TTC549 (cell line): Measurements from ENCODE around the gene DCHS2.
"Not testable (repeated sequence)": the region's sequence is repeated elsewhere in the genome, so short reads cannot be mapped to it uniquely, and the experiment has no call there.

Experiments
- FAIRE-seq: peaks from 2 replicates; lab custom pipeline; 2012; peaks lifted over from hg19 to GRCh38; lab: Jason Lieb, UNC

Gene DCHS2

DNA sequence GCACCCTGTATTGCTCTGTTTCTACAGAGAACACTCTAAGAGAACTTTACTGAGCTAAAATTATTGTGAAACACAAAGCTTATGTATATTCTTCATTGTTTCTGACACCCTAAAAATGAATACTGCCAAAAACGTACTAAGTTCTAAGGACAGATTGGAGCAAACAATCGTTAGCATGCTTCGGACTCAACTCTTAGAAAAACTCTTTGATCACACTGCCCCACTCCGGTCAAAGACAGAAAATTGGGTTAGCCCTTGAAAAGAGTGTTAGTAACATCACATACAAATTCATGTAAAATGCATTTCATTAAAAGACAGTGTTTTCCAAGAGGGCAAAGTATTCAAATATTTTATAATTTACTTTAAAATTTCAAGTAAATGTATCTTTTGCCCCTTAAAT lies 177.4 kb downstream of the DCHS2 start:
- peak; percentile 9 for FAIRE-seq

DNA sequence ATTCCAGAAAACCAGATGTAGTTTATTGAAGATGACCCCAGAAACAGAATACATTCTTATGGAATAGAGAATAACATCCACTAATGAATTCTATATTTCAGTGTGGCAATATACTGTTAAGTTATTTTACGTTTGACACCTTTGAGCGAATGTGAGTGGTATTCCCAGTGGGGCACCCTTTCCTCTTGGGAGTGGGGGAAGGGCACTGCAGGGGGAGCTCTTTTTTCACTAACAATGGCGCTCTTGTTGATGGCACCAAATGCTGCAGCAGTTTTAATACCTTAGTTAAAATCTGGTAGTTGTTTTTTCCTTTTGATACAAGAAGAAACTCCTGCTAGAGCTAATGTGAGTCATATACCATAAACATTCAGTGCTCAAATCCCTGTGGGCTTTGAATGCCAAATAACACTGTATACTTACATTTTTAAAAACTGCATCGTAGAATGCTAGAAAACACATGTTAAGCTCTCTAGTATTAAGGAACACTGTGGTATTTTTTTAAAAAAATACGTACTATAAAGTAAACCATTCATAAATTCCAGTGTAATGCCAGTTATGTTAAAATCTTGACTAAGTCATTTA lies 178.5 kb downstream of the DCHS2 start:
- no peak for FAIRE-seq

DNA sequence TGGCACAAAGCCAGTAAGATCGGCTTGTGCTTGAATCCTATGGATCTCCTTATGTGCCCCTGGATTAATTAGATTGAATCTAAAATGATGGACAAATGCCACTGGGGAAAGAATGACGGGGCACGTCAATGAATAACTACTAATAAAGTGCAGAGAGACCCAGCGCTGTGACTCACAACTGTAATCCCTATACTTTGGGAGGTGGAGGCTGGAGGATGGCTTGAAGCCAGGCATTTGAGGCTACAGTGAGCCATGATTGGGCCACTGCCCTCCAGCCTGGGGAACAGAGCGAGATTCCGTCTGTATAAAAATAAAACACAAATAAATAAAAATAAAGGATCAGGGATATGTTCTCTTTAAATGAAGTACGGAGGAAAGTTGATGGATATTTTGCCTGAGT lies 179.4 kb downstream of the DCHS2 start:
- no peak for FAIRE-seq

DNA sequence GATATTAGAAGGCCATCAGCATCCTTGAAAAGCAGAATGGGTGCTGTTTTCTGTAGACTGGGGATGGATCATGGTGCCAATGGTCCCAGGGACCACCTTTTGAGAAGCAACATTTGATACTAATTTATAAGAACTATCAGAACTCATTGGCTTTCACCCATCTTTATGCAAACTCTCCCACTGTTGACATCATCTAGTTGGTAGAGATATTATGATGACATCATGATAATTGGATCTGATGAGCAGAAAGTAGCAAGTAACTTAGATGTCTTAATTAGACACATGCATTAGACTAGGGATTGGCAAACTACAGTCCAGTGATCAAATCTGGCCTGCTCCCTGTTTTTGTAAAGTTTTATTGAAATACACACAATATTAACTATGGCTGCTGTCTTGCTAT lies 181.0 kb downstream of the DCHS2 start:
- no peak for FAIRE-seq

DNA sequence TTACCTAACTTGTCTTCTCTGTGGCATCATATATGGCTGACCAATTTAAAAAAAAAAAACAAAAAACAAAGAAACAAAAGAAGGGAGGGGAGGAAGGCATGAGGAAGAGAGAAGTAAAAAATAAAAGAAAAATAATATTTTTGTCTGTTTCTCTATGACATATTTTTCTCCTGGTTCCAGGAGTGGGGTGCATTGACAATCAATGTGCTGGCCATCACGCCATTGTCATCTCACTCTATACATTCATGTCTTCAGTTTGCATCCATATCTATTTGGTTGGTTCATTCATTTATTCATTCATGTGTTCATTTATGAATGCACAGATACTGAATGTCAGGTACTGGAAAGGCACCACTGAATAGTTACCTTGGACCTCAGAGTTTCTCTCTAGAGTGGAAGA lies 183.4 kb downstream of the DCHS2 start:
- FAIRE-seq, result no peak

DNA sequence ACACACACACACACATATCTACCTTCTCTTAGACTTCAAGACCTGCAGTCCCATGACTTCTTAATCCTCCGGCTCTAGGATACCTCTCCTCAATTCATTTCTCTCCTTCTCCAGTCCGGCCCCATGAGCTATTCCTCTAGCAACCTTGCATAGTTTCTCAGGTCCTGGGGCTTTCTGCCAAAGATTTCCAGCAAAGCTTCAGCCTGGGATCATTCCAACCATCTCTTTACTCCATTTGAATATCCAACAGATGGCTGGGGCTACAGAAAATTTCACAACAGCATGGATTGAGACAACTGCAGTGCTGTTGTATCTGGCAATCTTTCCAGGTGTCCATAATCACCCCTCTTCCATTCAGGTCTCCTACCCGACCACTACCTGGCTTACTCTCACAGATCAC lies 184.1 kb downstream of the DCHS2 start:
- no peak for FAIRE-seq

DNA sequence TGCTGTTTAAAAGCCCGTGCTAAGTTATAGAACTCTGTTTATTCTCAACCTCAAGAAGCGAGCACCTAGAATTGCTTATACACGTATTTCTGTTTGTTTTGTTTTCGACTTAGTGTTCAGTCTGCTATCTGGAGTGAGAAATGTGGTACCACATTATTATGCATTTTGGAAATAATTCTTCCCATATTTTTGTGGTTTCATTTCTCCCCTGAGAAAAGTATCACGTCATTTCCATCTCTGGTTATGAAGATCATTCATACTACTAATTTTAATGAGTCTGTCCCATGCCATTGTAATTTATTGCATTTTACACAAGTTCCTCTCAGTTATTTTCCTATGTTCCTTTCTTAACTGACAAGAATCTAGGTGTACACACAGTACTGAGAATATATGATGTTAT lies 186.0 kb downstream of the DCHS2 start:
- FAIRE-seq, result no peak

DNA sequence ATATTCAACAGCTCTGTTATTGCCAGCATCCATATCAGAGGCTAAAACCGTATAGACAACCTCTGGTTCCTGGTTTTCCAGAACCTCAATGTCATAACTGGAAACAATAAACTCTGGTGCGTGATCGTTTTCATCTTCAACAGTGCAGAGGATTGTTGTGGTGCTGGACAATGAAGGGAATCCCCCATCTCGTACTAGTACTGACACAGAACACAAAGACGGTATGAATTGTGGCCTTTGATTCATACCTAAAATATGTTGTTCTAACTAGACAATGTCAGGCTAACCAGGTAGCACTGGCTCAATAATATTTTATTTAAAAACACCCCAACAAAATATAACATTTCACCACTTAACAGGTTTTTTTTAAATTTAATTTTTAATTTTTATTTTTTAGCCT lies 186.9 kb downstream of the DCHS2 start:
- FAIRE-seq, result no peak

DNA sequence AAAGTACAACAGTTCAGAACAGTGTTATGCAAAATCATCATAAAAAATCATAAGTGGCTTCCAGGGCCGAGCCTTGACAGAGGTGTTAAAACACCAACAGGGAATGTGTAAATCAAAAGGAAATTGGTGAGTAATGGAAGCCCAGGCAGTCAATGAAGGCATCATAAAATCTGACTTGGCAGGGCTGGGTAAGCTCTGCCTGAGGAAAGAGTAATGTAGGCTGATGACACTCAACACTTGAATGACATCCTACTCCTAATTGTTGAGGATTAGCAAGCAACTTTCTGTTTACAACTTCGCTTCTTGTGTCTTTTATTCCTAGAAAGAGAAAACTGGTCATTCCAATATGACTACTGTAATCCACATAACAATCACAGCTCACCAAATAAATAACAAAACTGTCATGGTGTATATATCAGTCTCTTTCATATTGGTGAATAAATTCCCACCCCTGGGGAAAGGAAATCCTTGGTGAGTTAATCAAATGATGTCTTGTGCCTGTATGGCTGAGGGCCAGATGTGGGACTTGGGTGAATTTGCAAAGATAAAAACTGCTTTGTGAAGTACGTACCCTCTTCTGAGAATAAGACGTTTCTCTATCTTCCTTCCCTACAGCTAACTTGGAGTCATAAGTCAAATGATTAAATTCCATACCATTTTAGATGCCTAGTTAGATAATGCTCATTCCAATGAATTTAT lies 196.8 kb downstream of the DCHS2 start:
- FAIRE-seq, result no peak

DNA sequence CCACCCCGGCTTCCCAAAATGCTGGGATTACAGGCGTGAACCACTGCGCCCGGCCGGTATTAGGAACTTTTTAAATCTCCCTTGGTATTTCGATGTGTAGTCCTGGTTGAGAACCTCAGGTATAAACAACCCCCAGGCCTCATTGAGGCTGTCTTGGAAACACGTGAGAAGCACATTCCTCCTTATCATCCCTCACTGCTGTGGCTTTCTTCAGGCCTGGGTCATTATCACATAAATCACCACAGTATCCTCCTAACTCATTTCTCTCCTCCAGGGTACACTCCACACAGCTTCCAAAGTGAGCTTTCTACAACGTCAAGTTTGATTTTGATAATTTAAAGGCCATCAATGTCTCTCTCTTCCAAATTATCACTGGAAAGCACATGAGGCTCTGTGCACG lies 198.2 kb downstream of the DCHS2 start:
- no peak for FAIRE-seq

DNA sequence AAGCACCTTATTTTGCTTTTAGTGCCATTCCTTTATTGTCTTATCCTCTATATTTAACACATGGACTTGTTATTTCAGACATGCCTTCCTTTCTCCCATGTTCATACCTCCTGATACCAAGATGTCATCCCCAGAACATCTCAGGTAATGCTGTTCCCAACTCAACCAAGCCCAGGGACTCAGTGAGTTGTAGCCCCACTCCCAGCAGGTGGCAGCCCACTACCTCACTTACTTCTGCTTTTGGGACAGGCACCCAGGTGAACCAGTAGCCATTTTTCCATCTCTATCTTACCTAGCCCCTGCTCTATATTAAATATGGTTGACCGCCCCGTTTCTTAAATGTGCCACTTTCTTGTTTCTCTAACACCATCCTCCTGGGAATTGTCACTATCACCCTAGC lies 199.0 kb downstream of the DCHS2 start:
- FAIRE-seq, result no peak

DNA sequence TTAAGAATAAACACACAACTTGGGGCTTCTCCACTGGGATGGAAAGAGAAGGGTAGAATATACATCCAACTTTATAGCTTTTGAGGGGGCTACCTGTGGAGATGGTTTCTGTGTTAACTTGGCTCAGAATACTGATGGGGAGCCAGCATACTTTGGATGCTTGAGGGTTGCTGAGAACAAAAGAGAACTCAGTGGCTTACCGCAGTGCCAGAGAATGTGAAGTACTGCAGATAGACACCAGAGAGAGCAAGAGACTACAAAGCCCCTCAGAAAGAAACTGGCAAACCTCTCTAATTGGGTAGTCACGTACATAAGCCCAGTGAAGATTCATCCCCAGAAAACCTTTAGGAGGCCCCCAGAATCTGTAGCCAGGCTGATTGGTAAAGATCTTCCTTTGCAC lies 214.4 kb downstream of the DCHS2 start:
- FAIRE-seq, result no peak

DNA sequence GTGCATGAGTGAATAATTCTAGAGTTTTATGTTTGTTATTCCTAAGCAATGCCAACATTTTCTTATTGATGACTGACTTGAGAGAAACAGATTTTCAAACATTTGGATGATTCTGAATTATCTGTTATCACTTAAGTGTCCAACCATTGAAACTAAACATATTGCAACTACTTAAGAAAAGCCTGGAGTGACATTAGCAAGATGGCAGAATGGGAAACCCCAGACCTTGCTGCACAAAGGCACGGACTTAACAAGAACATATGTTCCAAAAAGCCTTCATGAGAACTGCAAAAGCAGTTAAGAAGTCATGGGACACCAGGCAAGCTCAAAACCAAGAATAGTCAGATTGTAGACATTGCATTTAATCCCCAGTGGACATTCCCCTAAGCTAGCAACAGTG lies 215.1 kb downstream of the DCHS2 start:
- no peak for FAIRE-seq

DNA sequence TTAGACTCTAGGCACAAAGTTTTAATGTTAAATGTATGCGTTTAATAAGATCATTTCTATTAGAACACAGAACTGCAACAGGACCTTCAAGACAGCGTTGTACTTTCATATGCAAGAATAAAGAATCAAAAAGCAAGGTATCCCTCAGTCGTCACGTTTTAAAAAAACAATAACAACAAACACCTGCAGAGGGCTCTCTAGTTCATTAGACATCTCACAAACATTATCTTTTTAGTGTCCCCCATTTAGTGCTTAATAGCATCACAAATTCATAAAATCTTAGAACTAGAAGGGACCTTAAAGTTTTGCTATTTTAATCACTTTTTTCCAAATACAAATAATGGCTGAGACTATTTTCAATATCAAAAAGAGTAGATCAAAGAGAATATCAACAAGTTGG lies 236.6 kb downstream of the DCHS2 start:
- no peak for FAIRE-seq

DNA sequence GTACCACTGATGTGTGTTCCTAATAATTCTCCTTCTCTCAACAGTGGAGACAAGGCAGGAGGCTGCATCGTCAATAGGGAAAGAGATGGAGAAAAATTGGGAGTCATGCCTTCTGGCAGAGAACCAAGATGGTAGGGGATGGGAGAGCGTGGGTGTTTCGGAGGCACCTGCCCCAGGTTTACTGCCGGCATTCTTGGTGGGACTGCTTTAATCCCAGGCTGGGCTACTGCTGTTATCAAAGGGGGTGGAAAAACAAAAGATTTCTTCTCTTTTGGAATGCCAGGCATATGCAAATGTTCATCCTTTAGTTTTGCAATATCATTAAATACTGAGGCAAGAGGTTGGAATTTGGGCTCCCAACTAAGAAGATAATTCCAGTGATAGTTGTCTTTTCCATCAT lies 257.0 kb downstream of the DCHS2 start:
- FAIRE-seq, result no peak

DNA sequence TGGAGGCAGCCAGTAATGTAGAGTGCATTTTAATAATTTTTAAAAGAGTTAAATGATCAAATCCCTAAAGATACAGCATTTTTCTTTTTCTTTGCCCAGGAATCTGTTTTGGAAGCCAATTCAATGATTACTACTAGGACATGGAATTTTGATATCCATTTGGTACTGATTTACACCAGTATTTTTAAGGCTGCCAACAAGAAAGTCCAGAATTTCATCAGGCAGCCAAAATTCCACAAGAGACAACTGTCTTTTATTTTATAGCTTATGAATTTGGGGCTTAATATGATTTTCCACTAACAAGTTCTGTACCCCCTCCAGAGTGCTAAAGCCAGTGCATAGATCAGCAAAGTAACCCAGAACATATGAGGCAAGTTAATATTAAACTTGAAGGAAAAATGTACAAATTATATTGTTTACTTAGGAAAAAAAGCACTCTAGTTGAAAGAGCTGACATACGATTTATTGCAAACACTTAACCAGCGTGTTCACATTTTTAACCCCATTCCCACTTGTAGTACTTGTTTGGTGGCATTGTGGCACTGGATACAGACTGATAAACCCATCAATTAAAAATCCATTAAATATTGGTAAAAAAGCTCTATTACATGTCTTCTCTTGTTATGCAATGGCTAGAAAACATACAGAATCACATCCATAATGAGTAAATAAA lies 259.7 kb downstream of the DCHS2 start:
- FAIRE-seq, result no peak

DNA sequence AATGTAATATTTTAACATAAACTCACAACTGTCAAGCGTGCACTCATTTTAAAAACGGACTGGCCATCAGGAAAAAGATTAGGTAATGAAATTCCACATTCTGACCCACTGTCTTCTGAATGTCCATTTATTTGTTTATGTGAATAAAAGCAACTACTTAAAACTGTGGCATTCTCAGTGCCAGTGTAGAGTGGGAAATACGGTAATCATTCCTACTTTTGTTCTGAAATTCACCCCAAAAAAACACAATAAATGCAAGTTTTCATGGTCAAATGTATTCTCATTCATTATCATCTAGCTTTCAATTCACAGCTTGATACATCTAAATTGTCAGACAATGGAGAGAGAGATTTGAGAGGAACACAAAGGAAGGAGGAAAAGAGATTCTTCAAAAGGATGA lies 260.9 kb downstream of the DCHS2 start:
- no peak for FAIRE-seq

DNA sequence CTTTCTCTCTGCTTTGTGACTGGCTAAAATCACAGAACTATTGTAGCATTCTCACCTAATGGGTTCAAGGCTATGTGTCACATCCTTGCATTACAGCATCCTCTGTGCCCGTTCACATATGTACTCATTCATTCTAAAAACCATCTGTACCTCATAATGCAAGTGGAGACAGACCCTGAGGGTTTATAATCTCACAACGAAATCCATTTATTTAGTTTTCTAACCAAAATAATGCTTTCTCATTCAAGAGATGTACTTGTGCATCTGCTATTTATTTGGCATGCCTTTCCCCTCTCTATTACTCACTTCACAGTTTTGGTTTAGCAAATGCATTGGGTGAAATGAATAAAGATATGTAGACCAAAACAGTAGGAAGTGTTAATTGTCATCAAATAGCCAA lies 261.5 kb downstream of the DCHS2 start:
- no peak for FAIRE-seq

DNA sequence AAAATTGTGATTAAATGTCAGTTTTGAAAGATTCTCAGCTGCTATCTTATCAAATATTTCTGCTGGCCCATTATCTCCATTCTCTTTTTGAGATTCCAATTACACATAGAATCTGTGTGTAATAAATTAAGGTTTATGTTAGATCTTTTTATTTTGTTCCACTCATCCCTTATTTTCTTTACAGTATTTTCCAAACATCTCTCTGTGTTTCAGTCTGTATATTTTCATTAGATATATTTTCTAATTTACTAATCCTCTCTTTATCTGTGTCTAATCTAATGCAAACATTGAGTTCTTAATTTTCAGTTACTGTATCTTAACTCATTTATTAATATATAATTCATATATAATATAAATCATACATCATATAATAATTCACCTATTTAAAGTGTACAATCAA lies 268.7 kb downstream of the DCHS2 start:
- peak; percentile 19 for FAIRE-seq

DNA sequence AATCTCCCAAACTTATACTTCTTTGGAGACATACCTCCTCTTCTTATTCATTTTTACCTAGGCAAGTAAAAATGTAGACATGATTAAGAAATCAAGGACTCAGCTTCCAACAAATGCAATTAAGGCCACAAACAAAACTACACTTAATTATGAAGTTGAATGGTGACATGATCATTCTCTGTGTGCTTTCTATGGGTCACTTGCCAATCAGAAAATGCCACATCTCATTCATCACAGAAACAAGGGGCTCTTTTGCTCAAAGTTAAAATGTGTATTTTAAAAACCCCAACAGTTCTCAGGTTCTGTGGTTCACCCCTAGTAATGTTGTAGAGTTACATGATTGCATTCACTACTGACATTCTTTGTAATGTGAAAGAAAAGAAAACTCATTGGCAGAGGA lies 273.5 kb downstream of the DCHS2 start:
- FAIRE-seq, result no peak

DNA sequence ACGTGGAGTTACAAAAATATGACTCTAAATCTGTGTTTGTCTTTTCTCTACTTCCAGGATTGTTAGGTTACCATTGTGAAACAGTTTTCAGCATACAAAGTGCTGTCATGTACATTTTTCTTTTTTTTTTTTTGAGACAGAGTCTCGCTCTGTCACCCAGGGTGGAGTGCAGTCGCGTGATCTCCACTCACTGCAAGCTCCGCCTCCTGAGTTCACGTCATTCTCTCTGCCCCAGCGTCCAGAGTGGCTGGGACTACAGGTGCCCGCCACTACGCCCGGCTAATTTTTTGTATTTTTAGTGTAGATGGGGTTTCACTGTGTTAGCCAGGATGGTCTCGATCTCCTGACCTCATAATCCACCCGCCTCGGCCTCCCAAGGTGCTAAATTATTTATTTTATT lies 274.2 kb downstream of the DCHS2 start:
- FAIRE-seq, result not testable (repeated sequence)

DNA sequence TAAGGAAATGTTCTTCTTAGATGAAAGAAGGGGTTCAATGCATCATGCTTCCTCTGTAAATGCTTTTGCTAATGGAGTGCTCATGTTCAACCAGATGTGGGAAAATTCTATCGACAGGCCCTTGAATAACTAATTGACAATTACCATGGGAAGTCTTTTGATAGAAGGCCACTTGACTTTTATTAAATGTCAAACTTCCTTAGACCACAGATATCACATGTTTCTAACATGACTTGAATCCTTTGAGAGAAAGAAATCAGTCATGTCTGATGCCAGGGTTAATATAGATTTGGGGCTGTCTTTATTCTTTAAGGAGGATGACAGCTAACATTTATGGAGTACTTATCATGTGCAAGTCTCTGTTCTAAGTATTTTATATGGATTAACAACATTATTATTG lies 280.1 kb downstream of the DCHS2 start:
- no peak for FAIRE-seq

DNA sequence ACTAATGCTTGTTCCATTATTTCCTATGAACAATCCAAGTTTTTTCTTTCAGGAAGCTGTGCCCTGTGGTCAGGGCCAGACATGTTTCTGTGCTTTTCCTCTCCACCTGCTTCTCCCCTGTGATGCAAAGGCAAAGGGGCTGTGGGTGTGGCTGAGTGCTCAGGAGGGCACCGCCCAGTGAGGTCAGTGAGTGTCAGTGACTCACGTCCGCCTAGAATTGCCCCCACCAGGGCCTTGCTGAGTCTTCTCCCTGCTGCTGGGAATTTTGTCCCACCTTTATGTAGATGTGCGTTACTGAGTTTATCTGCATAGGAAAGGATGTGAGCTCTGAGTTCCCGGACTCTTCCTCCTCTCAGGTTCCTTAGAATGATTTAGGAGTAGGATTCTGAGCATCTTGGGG lies 283.2 kb downstream of the DCHS2 start:
- no peak for FAIRE-seq

DNA sequence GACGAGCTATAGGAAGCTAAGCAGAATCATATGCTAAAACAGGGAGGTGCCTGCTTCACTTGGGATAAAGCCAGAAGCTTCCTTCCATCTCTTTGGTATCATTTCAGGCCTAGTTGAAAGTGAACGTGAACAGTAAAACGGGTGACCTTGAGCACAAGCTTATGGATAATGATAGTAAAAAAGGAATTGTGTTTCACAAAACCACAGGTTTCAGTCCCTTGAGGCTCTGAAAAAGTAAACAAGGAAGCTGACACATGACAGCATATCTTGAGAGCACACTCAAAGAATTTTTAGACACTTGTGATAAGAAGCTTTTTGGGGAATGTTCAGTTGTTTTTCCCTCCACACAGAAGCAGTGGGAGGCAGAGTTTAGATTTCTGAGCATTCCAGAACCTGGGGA lies 286.1 kb downstream of the DCHS2 start:
- FAIRE-seq, result no peak
